Measurements from ENCODE around the gene PRKAA2.

DNA sequence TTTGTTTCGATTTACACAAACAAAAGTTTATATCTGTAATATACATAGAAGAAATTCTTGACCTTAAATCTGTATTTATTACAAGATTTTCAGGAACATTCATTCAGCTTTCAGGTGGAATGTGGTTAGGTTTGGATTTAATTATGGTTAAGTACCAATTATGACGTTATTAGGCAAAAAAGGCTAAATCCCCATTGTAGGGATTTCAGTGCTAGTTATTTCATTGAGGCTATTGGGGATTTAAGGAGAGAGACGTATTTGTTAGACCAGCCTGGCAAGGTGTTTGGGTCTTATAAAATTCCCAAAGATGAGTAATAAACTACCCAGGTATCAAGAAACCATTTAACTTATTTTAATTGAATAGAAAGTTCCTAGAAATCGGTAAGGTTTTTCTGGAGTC, 26.0 kb downstream of the PRKAA2 start:
- TF ChIP-seq, protein P1, sequence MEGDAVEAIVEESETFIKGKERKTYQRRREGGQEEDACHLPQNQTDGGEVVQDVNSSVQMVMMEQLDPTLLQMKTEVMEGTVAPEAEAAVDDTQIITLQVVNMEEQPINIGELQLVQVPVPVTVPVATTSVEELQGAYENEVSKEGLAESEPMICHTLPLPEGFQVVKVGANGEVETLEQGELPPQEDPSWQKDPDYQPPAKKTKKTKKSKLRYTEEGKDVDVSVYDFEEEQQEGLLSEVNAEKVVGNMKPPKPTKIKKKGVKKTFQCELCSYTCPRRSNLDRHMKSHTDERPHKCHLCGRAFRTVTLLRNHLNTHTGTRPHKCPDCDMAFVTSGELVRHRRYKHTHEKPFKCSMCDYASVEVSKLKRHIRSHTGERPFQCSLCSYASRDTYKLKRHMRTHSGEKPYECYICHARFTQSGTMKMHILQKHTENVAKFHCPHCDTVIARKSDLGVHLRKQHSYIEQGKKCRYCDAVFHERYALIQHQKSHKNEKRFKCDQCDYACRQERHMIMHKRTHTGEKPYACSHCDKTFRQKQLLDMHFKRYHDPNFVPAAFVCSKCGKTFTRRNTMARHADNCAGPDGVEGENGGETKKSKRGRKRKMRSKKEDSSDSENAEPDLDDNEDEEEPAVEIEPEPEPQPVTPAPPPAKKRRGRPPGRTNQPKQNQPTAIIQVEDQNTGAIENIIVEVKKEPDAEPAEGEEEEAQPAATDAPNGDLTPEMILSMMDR (IDR thresholded peaks at IDR 0.05; ENCODE audit: low read length): no peak
- no peak for TF ChIP-seq EZH2 (IDR thresholded peaks at IDR 0.05; ENCODE audit: borderline replicate concordance, low read length)
